Common myeloid progenitor, CD34-positive (primary cell): ENCODE measurements around the gene AIPL1.

ENCODE experiments used
- CTCF ChIA-PET: fragments of 350-600 bp; sonication (Branson Sonifier 250); formaldehyde crosslinking; loops from one replicate; lab custom pipeline; 2021; ENCODE audit warnings: antibody characterized with exemption; lab: Charles Lee
- POLR2A ChIA-PET: fragments of 350-600 bp; sonication (Branson Sonifier 250); formaldehyde crosslinking; loops from one replicate; lab custom pipeline; 2021; ENCODE audit warnings: antibody characterized with exemption; lab: Charles Lee
- DNase-seq, 3 donors: peaks; one replicate each; pipeline versions ENCODE4 v3.0.0 to v3.0.0-alpha.2; 2013
- H3K27ac ChIP-seq, 2 experiments: 1 replicate in 1 of 2; 2 replicates in 1 of 2; pipeline ENCODE4 v1.7.0; 2013; ENCODE audit warnings: inconsistent platforms in 2 of 2, low read length in 2 of 2, mild to moderate bottlenecking in 2 of 2, low read depth in 1 of 2, moderate library complexity in 1 of 2; ENCODE audit not compliant: severe bottlenecking in 2 of 2, insufficient read depth in 1 of 2, poor library complexity in 1 of 2
- H3K27me3 ChIP-seq, 5 experiments: replicated peaks in 2 of 5; 1 replicate in 3 of 5; 2 replicates in 2 of 5; pipeline versions ENCODE4 v1.6.1 to v1.7.0; 2013; ENCODE audit warnings: low read length in 4 of 5, mild to moderate bottlenecking in 2 of 5, moderate library complexity in 2 of 5, inconsistent platforms in 1 of 5; ENCODE audit not compliant: insufficient read depth in 5 of 5, control insufficient read depth in 4 of 5
- H3K36me3 ChIP-seq, 4 experiments: 1 replicate in 2 of 4; 2 replicates in 2 of 4; pipeline versions ENCODE4 v1.6.1 to v1.7.0; 2013; ENCODE audit warnings: low read length in 3 of 4, control low read depth in 1 of 4, mild to moderate bottlenecking in 1 of 4; ENCODE audit not compliant: control insufficient read depth in 4 of 4, insufficient read depth in 4 of 4
- H3K4me1 ChIP-seq, 4 experiments: 1 replicate in 3 of 4; 2 replicates in 1 of 4; pipeline versions ENCODE4 v1.6.1 to v1.7.1; 2013; ENCODE audit warnings: low read length in 3 of 4, mild to moderate bottlenecking in 3 of 4, control low read depth in 1 of 4, inconsistent platforms in 1 of 4, moderate library complexity in 1 of 4; ENCODE audit not compliant: control insufficient read depth in 4 of 4, insufficient read depth in 4 of 4; ENCODE audit errors: control extremely low read depth in 1 of 4
- H3K4me3 ChIP-seq, 7 experiments: 1 replicate in 4 of 7; 2 replicates in 3 of 7; pipeline versions ENCODE4 v1.5.1 to v1.7.0; 2013; ENCODE audit warnings: mild to moderate bottlenecking in 7 of 7, low read length in 6 of 7, moderate library complexity in 6 of 7, inconsistent platforms in 2 of 7, low read depth in 2 of 7, control low read depth in 1 of 7; ENCODE audit not compliant: insufficient read depth in 4 of 7, control insufficient read depth in 1 of 7; ENCODE audit errors: extremely low read depth in 1 of 7
- H3K9me3 ChIP-seq, 5 experiments: 1 replicate in 4 of 5; 2 replicates in 1 of 5; pipeline versions ENCODE4 v1.6.1 to v1.7.1; 2013; ENCODE audit warnings: low read length in 4 of 5, mild to moderate bottlenecking in 2 of 5, inconsistent platforms in 1 of 5, low read depth in 1 of 5, moderate library complexity in 1 of 5; ENCODE audit not compliant: control insufficient read depth in 4 of 5, insufficient read depth in 2 of 5; ENCODE audit errors: control extremely low read depth in 1 of 5
- WGBS: methylation state at CpG from one replicate; pipeline ENCODE4 v1.1.5; 2013; ENCODE audit not compliant: insufficient coverage; 5-methylcytosine and 5-hydroxymethylcytosine counted together

Gene AIPL1

GRCh38 chr17:6467567-6467966 lies 32.6 kb upstream of the AIPL1 start:
- ChIA-PET POLR2A (no interaction called here), CTCF (interaction anchor here (1.3 kb wide), 1 partner anchor 15 kb away, joined by 3 read pairs; no protein-coding TSS in a partner anchor)
- DNase-seq: no peak
- no peak overlapping the region for H3K27ac ChIP-seq
- WGBS: no CpG with 5 or more reads among the region's 1 CpG
- H3K36me3 ChIP-seq: no peaks in the 10 kb centered on the region
- peaks cover 0 to 2% (median 0%) of the 10 kb centered on the region in 5 experiments for H3K9me3 ChIP-seq
- H3K27me3 ChIP-seq: no peaks in the 10 kb centered on the region
- no peaks in the 10 kb centered on the region for H3K4me1 ChIP-seq
- no peak overlapping the region for H3K4me3 ChIP-seq

- H3K4me3 ChIP-seq: no peak overlapping the region
- no peak overlapping the region for H3K27ac ChIP-seq
- DNase-seq: no peak
- peaks cover 0 to 2% (median 0%) of the 10 kb centered on the region in 5 experiments for H3K9me3 ChIP-seq
- CTCF ChIA-PET: no interaction called here
- peaks cover 0 to 2% (median 0%) of the 10 kb centered on the region in 5 experiments for H3K27me3 ChIP-seq
- no peaks in the 10 kb centered on the region for H3K4me1 ChIP-seq
- WGBS: 89% methylated on average over 15 of the region's 19 CpGs
- POLR2A ChIA-PET: no interaction called here
- no peaks in the 10 kb centered on the region for H3K36me3 ChIP-seq
These were observed 30.5 kb upstream of the AIPL1 start for GRCh38 chr17:6465206-6466003.

GRCh38 chr17:6464446-6465041 lies 29.6 kb upstream of the AIPL1 start:
- H3K4me1 ChIP-seq: no peaks in the 10 kb centered on the region
- ChIA-PET CTCF (no interaction called here), POLR2A (no interaction called here)
- H3K27me3 ChIP-seq: peaks cover 0 to 2% (median 0%) of the 10 kb centered on the region in 5 experiments
- DNase-seq: no peak
- H3K9me3 ChIP-seq: peaks cover 0 to 2% (median 0%) of the 10 kb centered on the region in 5 experiments
- WGBS: 97% methylated on average over 11 of the region's 14 CpGs
- H3K4me3 ChIP-seq: no peak overlapping the region
- no peak overlapping the region for H3K27ac ChIP-seq
- H3K36me3 ChIP-seq: no peaks in the 10 kb centered on the region

GRCh38 chr17:6463616-6464445 lies 28.9 kb upstream of the AIPL1 start:
- Histone ChIP-seq H3K36me3 (no peaks in the 10 kb centered on the region), H3K9me3 (peaks cover 0 to 2% (median 0%) of the 10 kb centered on the region in 5 experiments), H3K27me3 (peaks cover 0 to 5% (median 2%) of the 10 kb centered on the region in 5 experiments), H3K4me3 (no peak overlapping the region), H3K27ac (no peak overlapping the region), H3K4me1 (no peaks in the 10 kb centered on the region)
- POLR2A ChIA-PET: no interaction called here
- WGBS: 99% methylated on average over 22 of the region's 24 CpGs
- CTCF ChIA-PET: no interaction called here
- no peak for DNase-seq

GRCh38 chr17:6462692-6463091 lies 27.8 kb upstream of the AIPL1 start:
- ChIA-PET CTCF (no interaction called here), POLR2A (no interaction called here)
- no peak for DNase-seq
- WGBS: 100% methylated on average over 2 of the region's 2 CpGs
- Histone ChIP-seq H3K4me1 (no peaks in the 10 kb centered on the region), H3K27ac (no peak overlapping the region), H3K27me3 (peaks cover 0 to 8% (median 2%) of the 10 kb centered on the region in 5 experiments), H3K36me3 (no peaks in the 10 kb centered on the region), H3K9me3 (peaks cover 0 to 2% (median 0%) of the 10 kb centered on the region in 5 experiments), H3K4me3 (no peak overlapping the region)

GRCh38 chr17:6461792-6462524 lies 27.0 kb upstream of the AIPL1 start:
- H3K4me1 ChIP-seq: peaks cover 0 to 3% (median under 1%) of the 10 kb centered on the region in 4 experiments
- no peaks in the 10 kb centered on the region for H3K9me3 ChIP-seq
- no peak for DNase-seq
- no peak overlapping the region for H3K27ac ChIP-seq
- POLR2A ChIA-PET: no interaction called here
- H3K36me3 ChIP-seq: no peaks in the 10 kb centered on the region
- CTCF ChIA-PET: no interaction called here
- 97% methylated on average over 9 of the region's 10 CpGs for WGBS
- no peak overlapping the region for H3K4me3 ChIP-seq
- H3K27me3 ChIP-seq: peaks cover 0 to 8% (median 2%) of the 10 kb centered on the region in 5 experiments
